GM19351 (cell line): ENCODE results near the gene DPP4.

Experiments
- ATAC-seq: cut with Tn5 transposase; IDR thresholded peaks from one replicate; pipeline ENCODE4 v1.9.1; 2021; ENCODE audit warnings: mild to moderate bottlenecking, moderate library complexity; ENCODE audit not compliant: unreplicated experiment

The DPP4 gene

GRCh38 chr2:162085090-162085891 lies 11.3 kb upstream of the DPP4 start:
- no peak for ATAC-seq

- no peak for ATAC-seq
Observed at GRCh38 chr2:162084536-162084935, 10.5 kb upstream of the DPP4 start.

GRCh38 chr2:162082681-162083080 lies 8.7 kb upstream of the DPP4 start:
- no peak for ATAC-seq

GRCh38 chr2:162082036-162082435 lies 8.0 kb upstream of the DPP4 start:
- ATAC-seq = no peak

GRCh38 chr2:162079514-162079913 lies 5.5 kb upstream of the DPP4 start:
- no peak for ATAC-seq

- ATAC-seq = no peak
Observed at GRCh38 chr2:162075689-162076132, 1.7 kb upstream of the DPP4 start.

GRCh38 chr2:162074928-162075688 lies 1.1 kb upstream of the DPP4 start:
- ATAC-seq = no peak

- no peak for ATAC-seq
Observed at GRCh38 chr2:162074632-162074895, 549 bp upstream of the DPP4 start.

GRCh38 chr2:162072976-162073887 lies 783 bp downstream of the DPP4 start:
- no peak for ATAC-seq

- peak; percentile 62 for ATAC-seq
Observed at GRCh38 chr2:162072181-162072702, 1.8 kb downstream of the DPP4 start.

- ATAC-seq = no peak
Observed at GRCh38 chr2:162071001-162071400, 3.0 kb downstream of the DPP4 start.

- ATAC-seq = no peak
Observed at GRCh38 chr2:162070228-162070936, 3.6 kb downstream of the DPP4 start.

GRCh38 chr2:162069267-162069903 lies 4.6 kb downstream of the DPP4 start:
- no peak for ATAC-seq

GRCh38 chr2:162067596-162067995 lies 6.4 kb downstream of the DPP4 start:
- no peak for ATAC-seq

- ATAC-seq = no peak
Observed at GRCh38 chr2:162065767-162066166, 8.2 kb downstream of the DPP4 start.

GRCh38 chr2:162063899-162064298 lies 10.1 kb downstream of the DPP4 start:
- ATAC-seq = peak; percentile 34

GRCh38 chr2:162063281-162063680 lies 10.7 kb downstream of the DPP4 start:
- no peak for ATAC-seq

GRCh38 chr2:162062559-162062958 lies 11.5 kb downstream of the DPP4 start:
- no peak for ATAC-seq

GRCh38 chr2:162061021-162061420 lies 13.0 kb downstream of the DPP4 start:
- ATAC-seq = no peak

GRCh38 chr2:162060532-162060931 lies 13.5 kb downstream of the DPP4 start:
- no peak for ATAC-seq
